ENCODE results near the gene APOC4. TPM values are rescaled to one million over a fixed set of nuclear protein-coding genes. Genes with fewer than 3 reads are reported as not detected.

Gene APOC4
- total RNA-seq, 1 experiment from 2014 or later, result not detected

- ATAC-seq (no peak), DNase-seq (ENCODE audit: low spot score) (no peak)
- H3K4me3 Mint-ChIP-seq, result no peak overlapping the region
- no peaks in the 10 kb centered on the region for H3K36me3 Mint-ChIP-seq
- no peaks in the 10 kb centered on the region for H3K9me3 Mint-ChIP-seq
- CTCF ChIA-PET, result no interaction called here
- H3K4me1 Mint-ChIP-seq, result peaks cover 16% of the 10 kb centered on the region
- TF ChIP-seq ATF2 (CRISPR knock-in tag; IDR thresholded peaks at IDR 0.05; ENCODE audit: borderline replicate concordance, low read depth), result no peak
- TF ChIP-seq E2F5 (CRISPR knock-in tag; IDR thresholded peaks at IDR 0.05), result no peak
- TF ChIP-seq RELA (CRISPR knock-in tag; IDR thresholded peaks at IDR 0.05; ENCODE audit: borderline replicate concordance), result no peak
- TF ChIP-seq SP1 (CRISPR knock-in tag; conservative IDR thresholded peaks at IDR 0.05), result no peak
- no peak for TF ChIP-seq FOXK1 (CRISPR knock-in tag; IDR thresholded peaks at IDR 0.05)
- no peak for TF ChIP-seq ZNF512 (CRISPR knock-in tag; IDR thresholded peaks at IDR 0.05; ENCODE audit: borderline replicate concordance)
- TF ChIP-seq ZNF138 (CRISPR knock-in tag; conservative IDR thresholded peaks at IDR 0.05), result no peak
- TF ChIP-seq ZNF317 (CRISPR knock-in tag; IDR thresholded peaks at IDR 0.05; ENCODE audit: borderline replicate concordance, low read depth), result no peak
- no peak for TF ChIP-seq ZNF425 (CRISPR knock-in tag; conservative IDR thresholded peaks at IDR 0.05)
- TF ChIP-seq NR2C2 (CRISPR knock-in tag; IDR thresholded peaks at IDR 0.05), result no peak
- no peak for TF ChIP-seq ZNF416 (CRISPR knock-in tag; IDR thresholded peaks at IDR 0.05)
- no peak for TF ChIP-seq ZNF396 (CRISPR knock-in tag; IDR thresholded peaks at IDR 0.05; ENCODE audit: borderline replicate concordance)
- no peak for TF ChIP-seq IRF2 (CRISPR knock-in tag; IDR thresholded peaks at IDR 0.05; ENCODE audit: borderline replicate concordance, low read depth)
- TF ChIP-seq ZMAT4 (CRISPR knock-in tag; IDR thresholded peaks at IDR 0.05), result no peak
- no peak for TF ChIP-seq OVOL2 (CRISPR knock-in tag; IDR thresholded peaks at IDR 0.05; ENCODE audit: borderline replicate concordance)
- TF ChIP-seq CBFB (CRISPR knock-in tag; IDR thresholded peaks at IDR 0.05; ENCODE audit: low read depth), result no peak
- no peak for TF ChIP-seq SMAD3 (CRISPR knock-in tag; IDR thresholded peaks at IDR 0.05; ENCODE audit: borderline replicate concordance)
- no peak for TF ChIP-seq FOXJ3 (CRISPR knock-in tag; IDR thresholded peaks at IDR 0.05; ENCODE audit: borderline replicate concordance)
- TF ChIP-seq E2F4 (CRISPR knock-in tag; IDR thresholded peaks at IDR 0.05; ENCODE audit: borderline replicate concordance, low read depth), result no peak
- H3K27ac Mint-ChIP-seq, result no peak overlapping the region
- POLR2A ChIA-PET, result no interaction called here
- H3K27me3 Mint-ChIP-seq (ENCODE audit: low read depth), result peaks cover 28% of the 10 kb centered on the region
These were observed 11.9 kb upstream of the APOC4 start for GRCh38 chr19:44930088-44930487.
